ENCODE results near the gene GJE1.
"Not testable (repeated sequence)": the region's sequence is repeated elsewhere in the genome, so short reads cannot be mapped to it uniquely, and the experiment has no call there.

Gene GJE1

GRCh38 chr6:142132625-142133024 is at the start of gene GJE1:
GJE1 (plus strand) TSS chr6:142132925; CDS start chr6:142133159, 234 bp downstream.
- TF ChIP-seq CTCF (IDR thresholded peaks at IDR 0.05; ENCODE audit: extremely low read depth, insufficient read depth, missing control alignments), result no peak
- in situ Hi-C loops (cut with MboI; ENCODE audit: low pct_unique_long_range_greater_than_20kb, low sequenced_read_pairs, unreplicated experiment), result loop anchor here (25.0 kb wide), 1 partner anchor 255 kb away; no protein-coding TSS in a partner anchor
- DNase-seq (ENCODE audit: low spot score), result no peak

GRCh38 chr6:142087950-142088857 is 44.5 kb upstream of the GJE1 start:
- no peak for DNase-seq (ENCODE audit: low spot score)
- TF ChIP-seq CTCF (IDR thresholded peaks at IDR 0.05; ENCODE audit: extremely low read depth, insufficient read depth, missing control alignments), result no peak
- in situ Hi-C loops (cut with MboI; ENCODE audit: low pct_unique_long_range_greater_than_20kb, low sequenced_read_pairs, unreplicated experiment), result no loop called here

GRCh38 chr6:142088858-142089216 is 43.9 kb upstream of the GJE1 start:
- in situ Hi-C loops (cut with MboI; ENCODE audit: low pct_unique_long_range_greater_than_20kb, low sequenced_read_pairs, unreplicated experiment), result no loop called here
- no peak for DNase-seq (ENCODE audit: low spot score)
- TF ChIP-seq CTCF (IDR thresholded peaks at IDR 0.05; ENCODE audit: extremely low read depth, insufficient read depth, missing control alignments), result no peak

GRCh38 chr6:142104820-142105219 is 27.9 kb upstream of the GJE1 start:
- in situ Hi-C loops (cut with MboI; ENCODE audit: low pct_unique_long_range_greater_than_20kb, low sequenced_read_pairs, unreplicated experiment), result loop anchor here (25.0 kb wide), 1 partner anchor 118 kb away; no protein-coding TSS in a partner anchor
- DNase-seq (ENCODE audit: low spot score), result not testable (repeated sequence)

- in situ Hi-C loops (cut with MboI; ENCODE audit: low pct_unique_long_range_greater_than_20kb, low sequenced_read_pairs, unreplicated experiment), result loop anchor here (25.0 kb wide), 1 partner anchor 124 kb away; no protein-coding TSS in a partner anchor
- DNase-seq (ENCODE audit: low spot score), result not testable (repeated sequence)
Measured at GRCh38 chr6:142110820-142111219, 21.9 kb upstream of the GJE1 start.

GRCh38 chr6:142112451-142113061 is 20.2 kb upstream of the GJE1 start:
- in situ Hi-C loops (cut with MboI; ENCODE audit: low pct_unique_long_range_greater_than_20kb, low sequenced_read_pairs, unreplicated experiment), result loop anchor here (25.0 kb wide), 1 partner anchor 125 kb away; no protein-coding TSS in a partner anchor
- DNase-seq (ENCODE audit: low spot score), result peak; percentile 40
- peak; percentile 86 for TF ChIP-seq CTCF (IDR thresholded peaks at IDR 0.05; ENCODE audit: extremely low read depth, insufficient read depth, missing control alignments)

GRCh38 chr6:142117366-142117765 is 15.4 kb upstream of the GJE1 start:
- no peak for TF ChIP-seq CTCF (IDR thresholded peaks at IDR 0.05; ENCODE audit: extremely low read depth, insufficient read depth, missing control alignments)
- DNase-seq (ENCODE audit: low spot score), result no peak
- in situ Hi-C loops (cut with MboI; ENCODE audit: low pct_unique_long_range_greater_than_20kb, low sequenced_read_pairs, unreplicated experiment), result loop anchor here (25.0 kb wide), 1 partner anchor 130 kb away; no protein-coding TSS in a partner anchor

All from GM13977 (cell line).